Ectodermal cell (in vitro differentiated cells): ENCODE data around the gene KCNQ1.

ENCODE experiments used
- H3K27ac ChIP-seq: 2 replicates; pipeline ENCODE4 v1.7.0; 2013; ENCODE audit warnings: mild to moderate bottlenecking, low read depth, low read length; ENCODE audit not compliant: insufficient read depth, poor library complexity, severe bottlenecking
- H3K27me3 ChIP-seq: 2 replicates; pipeline ENCODE4 v1.7.0; 2013; ENCODE audit warnings: mild to moderate bottlenecking, low read length; ENCODE audit not compliant: insufficient read depth, control insufficient read depth, poor library complexity, severe bottlenecking
- H3K36me3 ChIP-seq: one replicate; pipeline ENCODE4 v1.7.0; 2013; ENCODE audit warnings: low read length; ENCODE audit not compliant: control insufficient read depth, insufficient read depth
- H3K4me1 ChIP-seq: one replicate; pipeline ENCODE4 v1.7.0; 2013; ENCODE audit warnings: low read length; ENCODE audit not compliant: control insufficient read depth, insufficient read depth
- H3K4me3 ChIP-seq: 2 replicates; pipeline ENCODE4 v1.7.0; 2013; ENCODE audit warnings: low read depth, low read length, control low read depth; ENCODE audit not compliant: insufficient read depth
- H3K9me3 ChIP-seq: 2 replicates; pipeline ENCODE4 v1.7.0; 2013; ENCODE audit warnings: mild to moderate bottlenecking, low read length, moderate library complexity; ENCODE audit not compliant: control insufficient read depth
- WGBS, 2 experiments: methylation state at CpG; one replicate each; pipeline ENCODE4 v1.1.7; 2013; ENCODE audit warnings: missing lambda C conversion rate in 2 of 2; 5-methylcytosine and 5-hydroxymethylcytosine counted together

Gene KCNQ1

GRCh38 chr11:2694995-2695939 is 250.5 kb downstream of the KCNQ1 start:
- H3K4me1 ChIP-seq, result peaks cover 29% of the 10 kb centered on the region
- peaks cover 26% of the 10 kb centered on the region for H3K27me3 ChIP-seq
- H3K36me3 ChIP-seq, result no peaks in the 10 kb centered on the region
- no peak overlapping the region for H3K27ac ChIP-seq
- WGBS, 2 experiments, result 90% methylated on average over 9 of the region's 9 CpGs
- no peaks in the 10 kb centered on the region for H3K9me3 ChIP-seq
- no peak overlapping the region for H3K4me3 ChIP-seq

DNA sequence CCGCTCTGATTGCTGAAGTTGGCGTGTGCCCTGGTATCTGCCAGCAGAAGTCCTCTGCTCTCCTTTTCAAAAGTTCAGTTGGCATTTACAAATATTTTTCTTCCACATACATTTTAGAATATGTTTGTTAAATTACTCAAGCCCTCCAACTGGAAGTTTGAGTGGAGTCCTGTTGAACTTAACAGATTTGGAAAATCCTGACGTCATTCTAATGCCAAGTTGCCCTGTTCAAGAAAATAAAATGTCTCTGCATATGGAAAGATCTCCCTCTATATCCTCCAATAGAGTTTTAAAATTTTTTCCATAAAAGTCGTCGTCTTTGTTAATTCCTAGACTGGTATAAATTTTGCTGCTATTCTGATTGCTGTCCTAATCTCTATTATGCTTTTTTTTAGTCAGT is 251.6 kb downstream of the KCNQ1 start:
- H3K36me3 ChIP-seq, result no peaks in the 10 kb centered on the region
- no peak overlapping the region for H3K27ac ChIP-seq
- peaks cover 38% of the 10 kb centered on the region for H3K27me3 ChIP-seq
- H3K9me3 ChIP-seq, result no peaks in the 10 kb centered on the region
- peaks cover 30% of the 10 kb centered on the region for H3K4me1 ChIP-seq
- 95% methylated on average over 5 of the region's 5 CpGs for WGBS, 2 experiments
- H3K4me3 ChIP-seq, result no peak overlapping the region

DNA sequence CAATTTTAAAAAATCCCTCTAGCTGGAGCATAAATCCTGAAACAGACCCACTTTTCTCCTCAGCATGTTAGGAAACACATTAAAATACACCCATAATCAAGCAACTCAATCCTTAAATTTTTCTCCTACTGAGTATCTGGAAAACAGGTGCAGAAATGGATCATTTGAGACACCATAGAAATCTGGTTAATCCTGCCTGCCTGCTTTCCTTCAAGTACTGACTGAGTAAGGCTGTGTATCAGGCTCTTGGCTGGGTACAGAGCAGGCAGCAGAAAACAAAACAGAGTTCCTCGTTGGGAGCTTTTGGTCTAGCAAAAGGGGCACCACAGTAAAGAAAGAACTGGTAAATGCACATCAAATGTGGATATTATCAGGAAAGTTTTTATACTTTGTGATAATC is 253.1 kb downstream of the KCNQ1 start:
- WGBS, 2 experiments, result 64 to 75% methylated on average over 1 of the region's 1 CpG
- Histone ChIP-seq H3K27ac (no peak overlapping the region), H3K27me3 (peaks cover 52% of the 10 kb centered on the region), H3K4me3 (peak overlapping the region; percentile 41), H3K4me1 (peaks cover 26% of the 10 kb centered on the region), H3K36me3 (no peaks in the 10 kb centered on the region), H3K9me3 (no peaks in the 10 kb centered on the region)

DNA sequence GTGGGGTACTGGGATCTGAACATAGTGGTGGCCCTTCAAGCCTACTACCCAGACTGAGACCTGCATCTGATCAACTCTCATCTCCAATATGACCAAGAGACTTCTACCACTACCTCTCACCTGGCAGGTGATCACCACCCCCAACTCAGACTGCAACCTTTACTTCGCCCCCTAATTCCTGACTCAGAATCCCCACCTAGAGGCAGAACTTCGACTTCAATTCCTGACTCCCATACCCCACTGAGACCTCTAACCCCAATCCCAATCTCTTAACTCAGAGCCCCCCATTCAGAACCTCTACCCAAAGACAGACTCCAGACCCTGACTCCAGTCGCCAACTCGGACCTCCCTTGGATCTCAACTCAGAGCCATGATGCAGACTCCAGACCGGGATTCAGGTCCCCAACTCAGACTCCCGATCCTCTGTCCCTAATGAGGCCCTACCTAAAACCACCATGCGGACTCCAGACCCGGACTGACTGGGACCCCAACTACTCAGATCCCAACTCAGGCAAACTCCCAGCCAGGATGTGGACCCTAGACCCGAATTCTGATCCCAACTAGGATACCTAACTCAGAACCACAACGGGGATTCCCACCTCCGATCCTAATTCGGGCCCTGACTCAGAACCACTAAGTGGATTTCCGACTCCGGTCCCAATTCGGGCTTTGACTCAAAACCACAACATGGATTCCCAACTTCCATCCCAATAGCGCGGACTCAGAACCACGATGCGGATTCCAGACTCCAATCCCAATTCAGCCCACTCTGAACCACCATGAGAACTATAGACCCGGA is 253.8 kb downstream of the KCNQ1 start:
- Histone ChIP-seq H3K9me3 (no peaks in the 10 kb centered on the region), H3K27me3 (peaks cover 57% of the 10 kb centered on the region), H3K36me3 (no peaks in the 10 kb centered on the region), H3K27ac (no peak overlapping the region), H3K4me1 (peaks cover 26% of the 10 kb centered on the region), H3K4me3 (peak overlapping the region; percentile 41)
- WGBS, 2 experiments, result 49 to 51% methylated on average over 20 of the region's 20 CpGs

DNA sequence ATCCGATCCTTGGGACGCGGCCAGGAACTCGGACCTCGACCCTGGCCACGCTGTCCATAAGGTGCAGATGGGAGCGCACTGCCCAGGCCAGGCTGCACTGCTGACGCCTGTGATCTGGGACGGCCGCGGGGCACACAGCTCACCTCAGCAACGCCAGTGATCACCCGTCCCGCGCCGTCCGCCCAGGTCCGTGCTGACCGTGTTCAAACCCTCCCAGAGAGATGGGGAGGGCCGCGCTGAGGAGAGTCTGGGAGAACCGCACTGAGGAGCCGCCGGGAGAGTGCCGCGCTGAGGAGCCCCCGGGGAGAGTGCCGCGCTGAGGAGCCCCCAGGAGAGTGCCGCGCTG is 254.3 kb downstream of the KCNQ1 start:
- no peak overlapping the region for H3K27ac ChIP-seq
- peaks cover 57% of the 10 kb centered on the region for H3K27me3 ChIP-seq
- WGBS, 2 experiments, result 47 to 54% methylated on average over 31 of the region's 31 CpGs
- no peaks in the 10 kb centered on the region for H3K36me3 ChIP-seq
- H3K9me3 ChIP-seq, result no peaks in the 10 kb centered on the region
- peak overlapping the region; percentile 41 for H3K4me3 ChIP-seq
- peaks cover 24% of the 10 kb centered on the region for H3K4me1 ChIP-seq

GRCh38 chr11:2699531-2700414 is 255.0 kb downstream of the KCNQ1 start, which contains the start of gene KCNQ1OT1:
KCNQ1OT1 (minus strand) TSS chr11:2699994.
- H3K4me1 ChIP-seq, result peaks cover 24% of the 10 kb centered on the region
- peaks cover 58% of the 10 kb centered on the region for H3K27me3 ChIP-seq
- H3K36me3 ChIP-seq, result no peaks in the 10 kb centered on the region
- WGBS, 2 experiments, result 49 to 51% methylated on average over 98 of the region's 98 CpGs
- H3K9me3 ChIP-seq, result no peaks in the 10 kb centered on the region
- H3K27ac ChIP-seq, result no peak within 1 kb of the TSS
- peak within 1 kb of the TSS; percentile 41 for H3K4me3 ChIP-seq

GRCh38 chr11:2700415-2701211 is 255.8 kb downstream of the KCNQ1 start:
- peaks cover 24% of the 10 kb centered on the region for H3K4me1 ChIP-seq
- no peaks in the 10 kb centered on the region for H3K9me3 ChIP-seq
- peak overlapping the region; percentile 41 for H3K4me3 ChIP-seq
- 45% methylated on average over 52 of the region's 52 CpGs for WGBS, 2 experiments
- H3K27me3 ChIP-seq, result peaks cover 64% of the 10 kb centered on the region
- H3K36me3 ChIP-seq, result no peaks in the 10 kb centered on the region
- no peak overlapping the region for H3K27ac ChIP-seq

GRCh38 chr11:2701230-2701629 is 256.4 kb downstream of the KCNQ1 start:
- H3K9me3 ChIP-seq, result no peaks in the 10 kb centered on the region
- WGBS, 2 experiments, result 81 to 83% methylated on average over 7 of the region's 7 CpGs

DNA sequence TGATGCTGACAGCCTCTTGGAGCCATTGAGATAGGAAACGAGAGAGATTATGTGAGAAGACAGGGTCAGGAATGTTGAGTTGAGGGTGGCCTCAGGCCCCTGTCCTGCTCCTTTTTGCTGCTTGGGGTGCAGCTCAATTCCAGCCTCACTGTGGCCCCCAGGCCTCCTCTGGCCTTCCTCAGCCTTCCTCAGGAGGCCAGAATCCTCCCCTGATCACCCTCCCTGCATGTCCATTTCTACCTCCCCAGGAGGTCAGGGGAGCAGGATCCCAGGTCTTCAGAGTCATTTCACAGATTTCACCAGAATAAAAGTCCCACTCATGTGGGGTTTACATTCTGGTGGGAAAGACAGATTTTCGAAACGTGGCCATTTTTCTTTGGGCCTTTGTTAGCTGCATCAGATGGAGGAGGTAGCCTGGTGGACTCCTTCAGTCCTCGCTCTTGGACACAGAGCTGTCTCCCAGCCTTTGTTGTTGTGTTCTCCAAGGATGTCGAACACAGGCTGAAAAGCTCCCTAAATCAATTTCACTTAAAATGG is 257.2 kb downstream of the KCNQ1 start:
- H3K4me1 ChIP-seq, result peaks cover 24% of the 10 kb centered on the region
- no peak overlapping the region for H3K27ac ChIP-seq
- H3K4me3 ChIP-seq, result no peak overlapping the region
- H3K27me3 ChIP-seq, result peaks cover 62% of the 10 kb centered on the region
- H3K9me3 ChIP-seq, result no peaks in the 10 kb centered on the region
- 93 to 94% methylated on average over 5 of the region's 5 CpGs for WGBS, 2 experiments
- no peaks in the 10 kb centered on the region for H3K36me3 ChIP-seq

More at GRCh38 chr11:2701230-2701629, 256.4 kb downstream of the KCNQ1 start:
- no peaks in the 10 kb centered on the region for H3K36me3 ChIP-seq
- H3K27me3 ChIP-seq, result peaks cover 62% of the 10 kb centered on the region
- no peak overlapping the region for H3K27ac ChIP-seq
- H3K4me3 ChIP-seq, result no peak overlapping the region
- H3K4me1 ChIP-seq, result peaks cover 24% of the 10 kb centered on the region
